ENCODE data around the gene TEX51.

The TEX51 gene

GRCh38 chr2:126909366-126909765 lies 10.7 kb downstream of the TEX51 start:
- Histone ChIP-seq H3K4me3 (ENCODE audit: low read length) (no peak overlapping the region), H3K79me2 (ENCODE audit: low read length) (no peaks in the 10 kb centered on the region), H3K4me1 (ENCODE audit: low read length) (no peaks in the 10 kb centered on the region), H2AFZ (ENCODE audit: low read length) (no peak overlapping the region), H3F3A (ENCODE audit: insufficient read depth, low read length) (no peaks in the 10 kb centered on the region), H3K27me3 (replicated peaks; ENCODE audit: insufficient read depth, low read length) (no peaks in the 10 kb centered on the region), H3K9me2 (replicated peaks; ENCODE audit: insufficient read depth, low read length) (no peaks in the 10 kb centered on the region), H3K9ac (ENCODE audit: low read length) (no peak overlapping the region), H4K20me1 (ENCODE audit: insufficient read depth, low read length) (no peaks in the 10 kb centered on the region), H3K36me3 (replicated peaks; ENCODE audit: insufficient read depth, low read length) (no peaks in the 10 kb centered on the region), H3K4me2 (ENCODE audit: low read depth, low read length) (no peak overlapping the region), H3K9me3 (replicated peaks; ENCODE audit: insufficient read depth, low read length) (no peaks in the 10 kb centered on the region), H3K27ac (ENCODE audit: low read length) (no peak overlapping the region)
- TF ChIP-seq CTCF (IDR thresholded peaks at IDR 0.05; ENCODE audit: low read length) (no peak), EZH2phosphoT487 (IDR thresholded peaks at IDR 0.05; ENCODE audit: low read length) (no peak), EZH2 (optimal IDR thresholded peaks at IDR 0.05; ENCODE audit: low read depth, low read length) (no peak)
- DNase-seq: no peak

GRCh38 chr2:126909781-126910180 lies 11.1 kb downstream of the TEX51 start:
- Histone ChIP-seq H3K27ac (ENCODE audit: low read length) (no peak overlapping the region), H3K4me1 (ENCODE audit: low read length) (no peaks in the 10 kb centered on the region), H3K4me3 (ENCODE audit: low read length) (no peak overlapping the region), H3K9me3 (replicated peaks; ENCODE audit: insufficient read depth, low read length) (no peaks in the 10 kb centered on the region), H3K79me2 (ENCODE audit: low read length) (no peaks in the 10 kb centered on the region), H2AFZ (ENCODE audit: low read length) (no peak overlapping the region), H4K20me1 (ENCODE audit: insufficient read depth, low read length) (no peaks in the 10 kb centered on the region), H3K4me2 (ENCODE audit: low read depth, low read length) (no peak overlapping the region), H3K27me3 (replicated peaks; ENCODE audit: insufficient read depth, low read length) (no peaks in the 10 kb centered on the region), H3K36me3 (replicated peaks; ENCODE audit: insufficient read depth, low read length) (no peaks in the 10 kb centered on the region), H3F3A (ENCODE audit: insufficient read depth, low read length) (no peaks in the 10 kb centered on the region), H3K9me2 (replicated peaks; ENCODE audit: insufficient read depth, low read length) (no peaks in the 10 kb centered on the region), H3K9ac (ENCODE audit: low read length) (no peak overlapping the region)
- no peak for TF ChIP-seq EZH2phosphoT487 (IDR thresholded peaks at IDR 0.05; ENCODE audit: low read length)
- no peak for TF ChIP-seq EZH2 (optimal IDR thresholded peaks at IDR 0.05; ENCODE audit: low read depth, low read length)
- no peak for TF ChIP-seq CTCF (IDR thresholded peaks at IDR 0.05; ENCODE audit: low read length)
- no peak for DNase-seq

DNA sequence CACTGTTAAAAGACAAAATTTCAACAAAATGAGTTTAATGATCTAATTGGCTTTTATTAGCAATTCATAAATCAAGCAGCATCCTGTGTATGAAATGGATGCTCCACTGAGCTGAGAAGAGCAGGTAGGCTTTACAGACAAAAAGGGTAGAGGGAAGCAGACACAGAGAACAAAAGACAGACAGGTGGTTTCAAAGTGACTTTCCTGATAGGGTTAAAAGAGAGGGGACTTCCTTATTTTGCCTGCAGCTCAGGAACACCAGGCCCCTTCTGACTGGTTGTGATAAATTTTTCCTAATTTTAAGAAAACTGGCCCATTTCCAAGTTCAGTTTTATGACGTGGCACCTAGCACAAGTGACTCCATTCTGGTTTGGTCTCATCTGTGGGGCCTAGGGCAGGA lies 11.9 kb downstream of the TEX51 start:
- no peak overlapping the region for H3K4me3 ChIP-seq (ENCODE audit: low read length)
- no peaks in the 10 kb centered on the region for H3K4me1 ChIP-seq (ENCODE audit: low read length)
- H2AFZ ChIP-seq (ENCODE audit: low read length): no peak overlapping the region
- no peaks in the 10 kb centered on the region for H3F3A ChIP-seq (ENCODE audit: insufficient read depth, low read length)
- no peaks in the 10 kb centered on the region for H3K36me3 ChIP-seq (replicated peaks; ENCODE audit: insufficient read depth, low read length)
- no peak overlapping the region for H3K9ac ChIP-seq (ENCODE audit: low read length)
- H3K79me2 ChIP-seq (ENCODE audit: low read length): no peaks in the 10 kb centered on the region
- H3K27me3 ChIP-seq (replicated peaks; ENCODE audit: insufficient read depth, low read length): no peaks in the 10 kb centered on the region
- DNase-seq: no peak
- no peak overlapping the region for H3K4me2 ChIP-seq (ENCODE audit: low read depth, low read length)
- no peaks in the 10 kb centered on the region for H3K9me3 ChIP-seq (replicated peaks; ENCODE audit: insufficient read depth, low read length)
- no peaks in the 10 kb centered on the region for H3K9me2 ChIP-seq (replicated peaks; ENCODE audit: insufficient read depth, low read length)
- no peak overlapping the region for H3K27ac ChIP-seq (ENCODE audit: low read length)
- no peaks in the 10 kb centered on the region for H4K20me1 ChIP-seq (ENCODE audit: insufficient read depth, low read length)
- TF ChIP-seq EZH2phosphoT487 (IDR thresholded peaks at IDR 0.05; ENCODE audit: low read length) (no peak), CTCF (IDR thresholded peaks at IDR 0.05; ENCODE audit: low read length) (no peak), EZH2 (optimal IDR thresholded peaks at IDR 0.05; ENCODE audit: low read depth, low read length) (no peak)
